ENCODE results near the gene RIMBP2. TPM values are rescaled to one million over a fixed set of nuclear protein-coding genes. Genes with fewer than 3 reads are reported as not detected.

RIMBP2 gene
- polyA plus RNA-seq, 1 donor (not counting 4 experiments of a cell fraction or from before 2014, with no cell fraction given), result 0.16 TPM

DNA sequence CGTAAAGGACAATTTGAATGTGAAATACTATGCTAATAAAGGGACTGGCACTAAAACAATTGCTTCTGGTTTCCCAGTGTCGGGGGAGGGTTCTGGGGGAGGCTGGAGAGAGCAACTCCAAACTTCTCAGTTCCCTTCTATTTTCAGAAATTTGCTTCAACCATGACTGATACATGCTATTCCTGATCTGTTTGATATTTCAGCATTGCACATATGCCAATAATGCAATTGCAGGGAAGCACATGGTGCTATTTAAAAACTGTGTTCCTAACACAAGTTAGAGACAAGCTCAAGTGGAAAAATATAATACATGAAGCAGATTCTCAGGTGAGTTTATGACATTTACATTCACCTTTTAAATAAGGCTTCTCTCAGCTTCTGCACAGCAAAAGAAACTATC, 188.9 kb downstream of the RIMBP2 start:
- Histone ChIP-seq H3K27ac (ENCODE audit: control insufficient read depth, insufficient read depth, low read length) (no peak overlapping the region), H3K9me1 (ENCODE audit: control insufficient read depth, extremely low read depth, insufficient read depth, low read length) (no peaks in the 10 kb centered on the region), H3K79me2 (ENCODE audit: control insufficient read depth, insufficient read depth, low read length) (no peaks in the 10 kb centered on the region), H3K9me3 (ENCODE audit: control insufficient read depth, low read depth, low read length) (peaks cover 5% of the 10 kb centered on the region), H3K9ac (ENCODE audit: control insufficient read depth, extremely low read depth, insufficient read depth, low read length) (no peak overlapping the region), H3K36me3 (ENCODE audit: control insufficient read depth in 2 of 2, extremely low read depth in 1 of 2, insufficient read depth in 2 of 2, low read length in 2 of 2) (no peaks in the 10 kb centered on the region), H3K4me2 (ENCODE audit: control insufficient read depth, extremely low read depth, insufficient read depth, low read depth, low read length) (no peak overlapping the region), H3K27me3 (ENCODE audit: control insufficient read depth, extremely low read depth, insufficient read depth, low read length) (no peaks in the 10 kb centered on the region), H3K4me1 (ENCODE audit: control insufficient read depth, extremely low read depth, insufficient read depth, low read length) (no peaks in the 10 kb centered on the region), H4K20me1 (ENCODE audit: control insufficient read depth, extremely low read depth, insufficient read depth, low read length) (no peaks in the 10 kb centered on the region), H2AFZ (ENCODE audit: control insufficient read depth, low read length) (no peak overlapping the region), H3K4me3 (ENCODE audit: control insufficient read depth in 2 of 3, extremely low read depth in 1 of 3, insufficient read depth in 2 of 3, low read depth in 1 of 3, low read length in 3 of 3) (no peak overlapping the region)
- dilution Hi-C loops (cut with MboI; ENCODE audit: extremely low pct_ligation_motif_present, low sequenced_read_pairs), result no loop called here
- no peak for DNase-seq (ENCODE audit: low read depth, low spot score)
- no peak for TF ChIP-seq EZH2 (IDR thresholded peaks at IDR 0.05; ENCODE audit: low read length)
- TF ChIP-seq, protein P1, sequence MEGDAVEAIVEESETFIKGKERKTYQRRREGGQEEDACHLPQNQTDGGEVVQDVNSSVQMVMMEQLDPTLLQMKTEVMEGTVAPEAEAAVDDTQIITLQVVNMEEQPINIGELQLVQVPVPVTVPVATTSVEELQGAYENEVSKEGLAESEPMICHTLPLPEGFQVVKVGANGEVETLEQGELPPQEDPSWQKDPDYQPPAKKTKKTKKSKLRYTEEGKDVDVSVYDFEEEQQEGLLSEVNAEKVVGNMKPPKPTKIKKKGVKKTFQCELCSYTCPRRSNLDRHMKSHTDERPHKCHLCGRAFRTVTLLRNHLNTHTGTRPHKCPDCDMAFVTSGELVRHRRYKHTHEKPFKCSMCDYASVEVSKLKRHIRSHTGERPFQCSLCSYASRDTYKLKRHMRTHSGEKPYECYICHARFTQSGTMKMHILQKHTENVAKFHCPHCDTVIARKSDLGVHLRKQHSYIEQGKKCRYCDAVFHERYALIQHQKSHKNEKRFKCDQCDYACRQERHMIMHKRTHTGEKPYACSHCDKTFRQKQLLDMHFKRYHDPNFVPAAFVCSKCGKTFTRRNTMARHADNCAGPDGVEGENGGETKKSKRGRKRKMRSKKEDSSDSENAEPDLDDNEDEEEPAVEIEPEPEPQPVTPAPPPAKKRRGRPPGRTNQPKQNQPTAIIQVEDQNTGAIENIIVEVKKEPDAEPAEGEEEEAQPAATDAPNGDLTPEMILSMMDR (optimal IDR thresholded peaks at IDR 0.05 in 1 of 3, IDR thresholded peaks at IDR 0.05 in 1 of 3, conservative IDR thresholded peaks at IDR 0.05 in 1 of 3; ENCODE audit: extremely low read depth in 1 of 3, insufficient read depth in 2 of 3, low read length in 3 of 3), result no peak
- no peak for FAIRE-seq

DNA sequence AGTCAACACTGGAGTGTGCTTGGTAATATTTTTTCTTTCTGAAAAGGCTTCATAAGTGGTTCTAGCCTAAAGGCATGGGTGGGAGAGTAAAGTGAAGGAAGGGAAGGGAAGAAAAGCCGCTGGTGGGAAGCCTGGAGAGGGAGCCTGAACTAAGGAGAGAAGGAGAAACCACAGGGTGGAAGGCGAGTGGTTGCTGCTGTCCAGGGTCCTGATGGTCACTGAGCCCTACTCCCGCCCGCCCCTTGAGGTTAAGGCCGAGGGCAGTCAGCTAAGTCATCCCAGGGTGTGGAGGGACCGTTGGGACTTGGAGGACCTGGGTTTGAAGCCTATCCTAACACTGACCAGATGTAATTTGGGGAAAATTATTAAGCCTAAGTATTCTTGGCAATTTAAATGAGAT, 189.3 kb downstream of the RIMBP2 start:
- Histone ChIP-seq H2AFZ (ENCODE audit: control insufficient read depth, low read length) (no peak overlapping the region), H3K4me3 (ENCODE audit: control insufficient read depth in 2 of 3, extremely low read depth in 1 of 3, insufficient read depth in 2 of 3, low read depth in 1 of 3, low read length in 3 of 3) (no peak overlapping the region), H3K9me3 (ENCODE audit: control insufficient read depth, low read depth, low read length) (peaks cover 5% of the 10 kb centered on the region), H3K9me1 (ENCODE audit: control insufficient read depth, extremely low read depth, insufficient read depth, low read length) (no peaks in the 10 kb centered on the region), H3K9ac (ENCODE audit: control insufficient read depth, extremely low read depth, insufficient read depth, low read length) (no peak overlapping the region), H3K79me2 (ENCODE audit: control insufficient read depth, insufficient read depth, low read length) (no peaks in the 10 kb centered on the region), H4K20me1 (ENCODE audit: control insufficient read depth, extremely low read depth, insufficient read depth, low read length) (no peaks in the 10 kb centered on the region), H3K4me1 (ENCODE audit: control insufficient read depth, extremely low read depth, insufficient read depth, low read length) (no peaks in the 10 kb centered on the region), H3K4me2 (ENCODE audit: control insufficient read depth, extremely low read depth, insufficient read depth, low read depth, low read length) (no peak overlapping the region), H3K27me3 (ENCODE audit: control insufficient read depth, extremely low read depth, insufficient read depth, low read length) (no peaks in the 10 kb centered on the region), H3K36me3 (ENCODE audit: control insufficient read depth in 2 of 2, extremely low read depth in 1 of 2, insufficient read depth in 2 of 2, low read length in 2 of 2) (no peaks in the 10 kb centered on the region), H3K27ac (ENCODE audit: control insufficient read depth, insufficient read depth, low read length) (no peak overlapping the region)
- FAIRE-seq (no peak), DNase-seq (ENCODE audit: low read depth, low spot score) (no peak)
- dilution Hi-C loops (cut with MboI; ENCODE audit: extremely low pct_ligation_motif_present, low sequenced_read_pairs), result no loop called here
- TF ChIP-seq, protein P1 (optimal IDR thresholded peaks at IDR 0.05 in 1 of 3, IDR thresholded peaks at IDR 0.05 in 1 of 3, conservative IDR thresholded peaks at IDR 0.05 in 1 of 3; ENCODE audit: extremely low read depth in 1 of 3, insufficient read depth in 2 of 3, low read length in 3 of 3), result no peak
- TF ChIP-seq EZH2 (IDR thresholded peaks at IDR 0.05; ENCODE audit: low read length), result no peak
